ENCODE data around the gene CALCB. TPM values are rescaled to one million over a fixed set of nuclear protein-coding genes. Genes with fewer than 3 reads are reported as not detected.

The CALCB gene
- polyA plus RNA-seq, 3 donors: not detected

DNA sequence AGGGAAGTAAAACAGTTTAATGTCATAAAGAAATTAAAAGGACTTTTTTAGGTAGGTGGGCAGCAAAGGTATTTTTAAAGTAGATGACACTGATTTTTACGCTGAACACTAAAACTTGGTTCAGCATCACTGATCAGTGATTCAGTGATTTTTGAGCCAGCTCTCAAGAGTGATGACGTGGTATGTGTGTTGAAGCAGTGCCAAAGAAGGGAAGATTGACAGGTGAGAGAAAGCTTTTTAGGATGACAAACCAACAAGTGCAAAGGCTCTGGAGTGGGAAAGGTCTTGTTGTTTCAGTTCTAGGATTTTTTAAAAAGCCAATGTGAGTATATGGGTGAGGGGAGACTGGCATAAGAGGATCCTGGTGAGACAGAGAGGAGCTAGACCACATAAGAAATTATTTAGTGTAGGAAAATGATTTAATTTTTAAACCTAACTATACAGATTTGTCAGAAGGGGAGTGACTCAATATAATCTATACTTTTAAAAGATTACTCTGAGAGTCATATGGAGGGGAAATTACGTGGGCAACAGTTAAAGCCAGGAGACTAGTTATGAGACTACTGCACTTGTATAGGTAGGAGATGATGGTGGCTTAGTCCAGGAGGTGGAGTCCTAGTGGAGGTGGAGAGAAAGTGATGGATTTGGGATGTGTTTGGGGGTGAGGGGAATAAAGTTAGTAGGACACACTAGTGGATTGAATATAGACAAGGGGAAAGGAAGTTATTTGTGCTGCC is 17.6 kb upstream of the CALCB start:
- H3K36me3 ChIP-seq (replicated peaks in 1 of 2; ENCODE audit: control insufficient read depth in 1 of 2, insufficient read depth in 2 of 2, low read length in 2 of 2): no peaks in the 10 kb centered on the region
- DNase-seq: no peak
- H3K4me3 ChIP-seq (replicated peaks in 1 of 3; ENCODE audit: low read depth in 2 of 3, low read length in 3 of 3): no peak overlapping the region
- no peaks in the 10 kb centered on the region for H3K9me3 ChIP-seq (replicated peaks in 1 of 2; ENCODE audit: control insufficient read depth in 1 of 2, insufficient read depth in 1 of 2, low read length in 2 of 2)
- H3K9ac ChIP-seq (ENCODE audit: insufficient read depth, low read length, poor library complexity, severe bottlenecking): no peak overlapping the region
- intact Hi-C loops (cut with micrococcal nuclease): no loop called here
- H4K20me1 ChIP-seq (ENCODE audit: insufficient read depth, low read length): no peaks in the 10 kb centered on the region
- no peaks in the 10 kb centered on the region for H3K4me1 ChIP-seq (ENCODE audit: control insufficient read depth in 1 of 2, insufficient read depth in 2 of 2, low read length in 2 of 2)
- H3K4me3 Mint-ChIP-seq: no peak overlapping the region
- no peaks in the 10 kb centered on the region for H3K36me3 Mint-ChIP-seq
- TF ChIP-seq, protein P1, sequence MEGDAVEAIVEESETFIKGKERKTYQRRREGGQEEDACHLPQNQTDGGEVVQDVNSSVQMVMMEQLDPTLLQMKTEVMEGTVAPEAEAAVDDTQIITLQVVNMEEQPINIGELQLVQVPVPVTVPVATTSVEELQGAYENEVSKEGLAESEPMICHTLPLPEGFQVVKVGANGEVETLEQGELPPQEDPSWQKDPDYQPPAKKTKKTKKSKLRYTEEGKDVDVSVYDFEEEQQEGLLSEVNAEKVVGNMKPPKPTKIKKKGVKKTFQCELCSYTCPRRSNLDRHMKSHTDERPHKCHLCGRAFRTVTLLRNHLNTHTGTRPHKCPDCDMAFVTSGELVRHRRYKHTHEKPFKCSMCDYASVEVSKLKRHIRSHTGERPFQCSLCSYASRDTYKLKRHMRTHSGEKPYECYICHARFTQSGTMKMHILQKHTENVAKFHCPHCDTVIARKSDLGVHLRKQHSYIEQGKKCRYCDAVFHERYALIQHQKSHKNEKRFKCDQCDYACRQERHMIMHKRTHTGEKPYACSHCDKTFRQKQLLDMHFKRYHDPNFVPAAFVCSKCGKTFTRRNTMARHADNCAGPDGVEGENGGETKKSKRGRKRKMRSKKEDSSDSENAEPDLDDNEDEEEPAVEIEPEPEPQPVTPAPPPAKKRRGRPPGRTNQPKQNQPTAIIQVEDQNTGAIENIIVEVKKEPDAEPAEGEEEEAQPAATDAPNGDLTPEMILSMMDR (IDR thresholded peaks at IDR 0.05): no peak
- peaks cover 0 to 5% (median 0%) of the 10 kb centered on the region in 7 donors for H3K9me3 Mint-ChIP-seq
- WGBS (ENCODE audit: insufficient coverage): 76% methylated on average over 2 of the region's 3 CpGs
- no peaks in the 10 kb centered on the region for H3K79me2 ChIP-seq (ENCODE audit: insufficient read depth, low read length)
- no peaks in the 10 kb centered on the region for H3K4me1 Mint-ChIP-seq
- H2AFZ ChIP-seq (ENCODE audit: insufficient read depth, low read depth, low read length, poor library complexity, severe bottlenecking): no peak overlapping the region
- peaks cover 8 to 15% (median 8%) of the 10 kb centered on the region in 3 donors for H3K27me3 Mint-ChIP-seq (ENCODE audit: low read depth in 3 of 3)
- no peak overlapping the region for H3K27ac ChIP-seq (ENCODE audit: low read depth in 1 of 2, low read length in 2 of 2)
- H3K27ac Mint-ChIP-seq: no peak overlapping the region
- no peaks in the 10 kb centered on the region for H3K27me3 ChIP-seq (ENCODE audit: control insufficient read depth in 2 of 2, insufficient read depth in 2 of 2, low read length in 2 of 2)
- H3K4me2 ChIP-seq (replicated peaks; ENCODE audit: extremely low read depth, low read length, poor library complexity, severe bottlenecking): no peak overlapping the region

DNA sequence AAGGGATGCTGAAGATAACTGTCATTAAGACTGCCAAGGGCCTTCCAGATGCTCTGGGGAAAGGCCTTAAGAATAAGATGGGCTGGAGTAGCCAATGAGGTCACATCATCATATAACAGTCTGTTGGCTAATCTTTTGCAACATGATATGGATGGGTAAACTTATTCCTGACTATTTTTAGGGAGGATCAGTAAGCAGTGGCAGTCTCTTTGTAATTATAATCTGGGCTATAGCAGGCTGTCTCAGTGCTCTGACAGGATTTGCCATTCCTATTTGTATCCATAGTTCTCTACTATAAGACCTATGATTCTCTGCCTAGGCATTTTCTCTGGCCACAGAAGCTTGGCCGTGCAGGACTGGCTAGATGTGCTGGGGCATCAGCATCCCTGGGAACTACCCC is 16.1 kb upstream of the CALCB start:
- H3K9me3 Mint-ChIP-seq: peaks cover 0 to 5% (median 0%) of the 10 kb centered on the region in 7 donors
- no peak overlapping the region for H3K27ac ChIP-seq (ENCODE audit: low read depth in 1 of 2, low read length in 2 of 2)
- no peak overlapping the region for H3K9ac ChIP-seq (ENCODE audit: insufficient read depth, low read length, poor library complexity, severe bottlenecking)
- H4K20me1 ChIP-seq (ENCODE audit: insufficient read depth, low read length): no peaks in the 10 kb centered on the region
- no peak overlapping the region for H3K4me2 ChIP-seq (replicated peaks; ENCODE audit: extremely low read depth, low read length, poor library complexity, severe bottlenecking)
- intact Hi-C loops (cut with micrococcal nuclease): no loop called here
- no peaks in the 10 kb centered on the region for H3K4me1 Mint-ChIP-seq
- H3K36me3 ChIP-seq (replicated peaks in 1 of 2; ENCODE audit: control insufficient read depth in 1 of 2, insufficient read depth in 2 of 2, low read length in 2 of 2): no peaks in the 10 kb centered on the region
- no peaks in the 10 kb centered on the region for H3K79me2 ChIP-seq (ENCODE audit: insufficient read depth, low read length)
- WGBS (ENCODE audit: insufficient coverage): no CpG with 5 or more reads among the region's 1 CpG
- H3K36me3 Mint-ChIP-seq: no peaks in the 10 kb centered on the region
- no peak overlapping the region for H3K4me3 ChIP-seq (replicated peaks in 1 of 3; ENCODE audit: low read depth in 2 of 3, low read length in 3 of 3)
- no peaks in the 10 kb centered on the region for H3K4me1 ChIP-seq (ENCODE audit: control insufficient read depth in 1 of 2, insufficient read depth in 2 of 2, low read length in 2 of 2)
- peaks cover 6 to 15% (median 9%) of the 10 kb centered on the region in 3 donors for H3K27me3 Mint-ChIP-seq (ENCODE audit: low read depth in 3 of 3)
- no peak overlapping the region for H3K4me3 Mint-ChIP-seq
- H3K27ac Mint-ChIP-seq: peak overlapping the region in 1 of 7 donors; percentile 29
- TF ChIP-seq, protein P1 (IDR thresholded peaks at IDR 0.05): no peak
- no peak overlapping the region for H2AFZ ChIP-seq (ENCODE audit: insufficient read depth, low read depth, low read length, poor library complexity, severe bottlenecking)
- DNase-seq: no peak
- no peaks in the 10 kb centered on the region for H3K27me3 ChIP-seq (ENCODE audit: control insufficient read depth in 2 of 2, insufficient read depth in 2 of 2, low read length in 2 of 2)
- no peaks in the 10 kb centered on the region for H3K9me3 ChIP-seq (replicated peaks in 1 of 2; ENCODE audit: control insufficient read depth in 1 of 2, insufficient read depth in 1 of 2, low read length in 2 of 2)

Measured in CD14-positive monocyte (primary cell).